ENCODE data around the gene MAJIN.
"Not testable (repeated sequence)": the region's sequence is repeated elsewhere in the genome, so short reads cannot be mapped to it uniquely, and the experiment has no call there.

Gene MAJIN

DNA sequence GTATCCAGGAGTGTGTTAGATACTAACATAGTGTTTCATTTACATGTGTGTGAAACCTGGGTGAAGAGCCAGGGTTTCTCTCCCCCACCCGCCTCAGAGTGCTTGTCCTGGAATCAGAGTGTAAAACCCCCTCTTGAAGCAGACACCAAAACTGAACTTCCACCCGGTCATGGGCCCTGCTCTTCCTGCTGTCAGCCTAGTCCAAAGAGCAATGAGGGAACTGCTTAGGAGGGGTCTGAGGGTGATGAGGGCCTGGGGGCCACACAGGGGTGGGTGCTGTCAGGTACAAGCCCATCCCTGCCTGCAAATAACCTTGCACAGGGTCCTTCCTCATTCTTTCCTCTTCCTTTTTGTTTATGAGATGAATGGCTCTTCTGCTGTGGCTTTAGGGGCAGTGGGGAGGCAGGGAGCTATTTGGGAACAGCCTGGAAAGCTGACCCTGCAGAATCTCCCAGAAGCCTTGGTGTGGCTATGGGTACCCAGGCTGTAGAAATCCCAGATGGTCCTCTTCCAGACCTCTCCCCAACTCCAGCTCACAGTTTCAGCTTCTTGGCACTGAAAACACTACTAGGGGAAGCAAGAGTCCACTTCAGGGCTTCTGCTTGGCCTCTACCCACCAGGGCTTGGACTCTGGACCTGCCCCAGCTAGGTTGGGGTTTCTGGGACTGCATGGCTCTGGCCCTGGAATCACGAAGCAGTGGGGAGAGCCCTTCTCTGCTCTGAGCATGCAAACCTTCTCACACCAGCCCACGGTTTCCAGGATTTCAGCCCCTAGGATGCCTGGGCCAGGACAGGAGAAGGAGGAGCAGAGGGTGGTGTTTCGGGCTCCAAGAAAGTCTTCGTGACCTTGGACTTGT is 16.3 kb upstream of the MAJIN start:
- no peak for TF ChIP-seq CTCF (IDR thresholded peaks at IDR 0.05; ENCODE audit: unreplicated experiment in 3 of 3)
- Mint-ChIP-seq H3K27ac (peak overlapping the region in 1 of 3 experiments; percentile 95), H3K9me3 (no peaks in the 10 kb centered on the region), H3K4me3 (no peak overlapping the region), H3K27me3 (ENCODE audit: low read depth) (no peaks in the 10 kb centered on the region), H3K36me3 (ENCODE audit: low read depth) (no peaks in the 10 kb centered on the region), H3K4me1 (peaks cover 21% of the 10 kb centered on the region)

DNA sequence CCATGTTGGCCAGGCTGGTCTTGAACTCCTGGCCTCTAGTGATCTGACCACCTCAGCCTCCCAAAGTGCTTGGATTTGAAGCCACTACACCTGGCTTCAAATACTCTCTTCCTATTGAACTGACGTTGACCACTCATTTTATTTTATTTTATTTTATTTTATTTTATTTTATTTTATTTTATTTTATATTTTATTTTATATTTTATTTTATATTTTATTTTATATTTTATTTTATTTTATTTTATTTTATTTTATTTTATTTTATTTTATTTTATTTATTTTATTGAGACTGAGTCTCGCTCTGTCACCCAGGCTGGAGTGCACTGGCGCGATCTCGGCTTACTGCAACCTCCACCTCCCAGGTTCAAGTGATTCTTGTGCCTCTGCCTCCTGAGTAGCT is 11.4 kb upstream of the MAJIN start:
- H3K4me3 Mint-ChIP-seq; H3K27ac Mint-ChIP-seq; H3K9me3 Mint-ChIP-seq; H3K4me1 Mint-ChIP-seq; H3K36me3 Mint-ChIP-seq (ENCODE audit: low read depth); H3K27me3 Mint-ChIP-seq (ENCODE audit: low read depth): not testable (repeated sequence)

GRCh38 chr11:64976651-64977050 is 4.7 kb upstream of the MAJIN start:
- no peaks in the 10 kb centered on the region for H3K36me3 Mint-ChIP-seq (ENCODE audit: low read depth)
- H3K9me3 Mint-ChIP-seq, result no peaks in the 10 kb centered on the region
- peaks cover 7% of the 10 kb centered on the region for H3K27me3 Mint-ChIP-seq (ENCODE audit: low read depth)
- no peaks in the 10 kb centered on the region for H3K4me1 Mint-ChIP-seq
- H3K27ac Mint-ChIP-seq, result no peak overlapping the region
- no peak overlapping the region for H3K4me3 Mint-ChIP-seq
- TF ChIP-seq CTCF (IDR thresholded peaks at IDR 0.05; ENCODE audit: unreplicated experiment in 3 of 3), result no peak

GRCh38 chr11:64974124-64974523 is 2.2 kb upstream of the MAJIN start:
- H3K36me3 Mint-ChIP-seq (ENCODE audit: low read depth), result no peaks in the 10 kb centered on the region
- no peaks in the 10 kb centered on the region for H3K9me3 Mint-ChIP-seq
- H3K4me3 Mint-ChIP-seq, result no peak overlapping the region
- peaks cover 4% of the 10 kb centered on the region for H3K27me3 Mint-ChIP-seq (ENCODE audit: low read depth)
- H3K4me1 Mint-ChIP-seq, result no peaks in the 10 kb centered on the region
- H3K27ac Mint-ChIP-seq, result no peak overlapping the region
- no peak for TF ChIP-seq CTCF (IDR thresholded peaks at IDR 0.05; ENCODE audit: unreplicated experiment in 3 of 3)

DNA sequence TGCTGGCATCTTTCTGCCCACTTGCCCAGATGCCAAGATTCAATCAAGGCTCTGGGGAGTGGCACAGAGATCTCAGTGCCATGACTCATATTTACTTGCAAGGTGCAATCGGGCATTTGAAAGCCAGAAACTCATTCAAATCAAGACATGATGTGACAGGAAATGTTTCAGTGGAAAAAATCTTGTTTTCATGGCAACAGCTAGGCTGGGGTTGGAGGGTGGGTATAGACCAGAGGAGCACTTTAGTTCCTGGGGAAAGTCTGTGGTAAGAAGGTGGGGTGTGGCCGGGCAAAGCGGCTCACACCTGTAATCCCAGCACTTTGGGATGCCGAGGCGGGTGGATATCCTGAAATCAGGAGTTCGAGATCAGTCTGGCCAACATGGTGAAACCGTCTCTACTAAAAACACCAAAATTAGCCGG is 1.2 kb downstream of the MAJIN start:
- H3K9me3 Mint-ChIP-seq, result no peaks in the 10 kb centered on the region
- no peak overlapping the region for H3K4me3 Mint-ChIP-seq
- no peak overlapping the region for H3K27ac Mint-ChIP-seq
- no peak for TF ChIP-seq CTCF (IDR thresholded peaks at IDR 0.05; ENCODE audit: unreplicated experiment in 3 of 3)
- no peaks in the 10 kb centered on the region for H3K4me1 Mint-ChIP-seq
- peaks cover 8% of the 10 kb centered on the region for H3K27me3 Mint-ChIP-seq (ENCODE audit: low read depth)
- no peaks in the 10 kb centered on the region for H3K36me3 Mint-ChIP-seq (ENCODE audit: low read depth)

- no peaks in the 10 kb centered on the region for H3K36me3 Mint-ChIP-seq (ENCODE audit: low read depth)
- H3K27ac Mint-ChIP-seq, result no peak overlapping the region
- no peaks in the 10 kb centered on the region for H3K9me3 Mint-ChIP-seq
- TF ChIP-seq CTCF (IDR thresholded peaks at IDR 0.05; ENCODE audit: unreplicated experiment in 3 of 3), result no peak
- H3K4me3 Mint-ChIP-seq, result no peak overlapping the region
- no peaks in the 10 kb centered on the region for H3K4me1 Mint-ChIP-seq
- peaks cover 8% of the 10 kb centered on the region for H3K27me3 Mint-ChIP-seq (ENCODE audit: low read depth)
These were observed 2.7 kb downstream of the MAJIN start for GRCh38 chr11:64969209-64969608.
